Measurements from ENCODE around the gene NBAS.

The NBAS gene

GRCh38 chr2:15170070-15170775 is 390.9 kb downstream of the NBAS start:
- peak in 1 of 2 experiments; percentile 17 for DNase-seq (ENCODE audit: low read depth in 2 of 2)

GRCh38 chr2:15169326-15170069 is 391.6 kb downstream of the NBAS start:
- DNase-seq (ENCODE audit: low read depth in 2 of 2) = peak; percentile 87 to 91

- no peak for DNase-seq (ENCODE audit: low read depth in 2 of 2)
Observed at GRCh38 chr2:15168116-15168515, 393.0 kb downstream of the NBAS start.

- no peak for DNase-seq (ENCODE audit: low read depth in 2 of 2)
Observed at GRCh38 chr2:15166878-15167277, 394.3 kb downstream of the NBAS start.

- DNase-seq (ENCODE audit: low read depth in 2 of 2) = no peak
Observed at GRCh38 chr2:15163326-15163725, 397.8 kb downstream of the NBAS start.

GRCh38 chr2:15162620-15163019 is 398.5 kb downstream of the NBAS start:
- no peak for DNase-seq (ENCODE audit: low read depth in 2 of 2)

- no peak for DNase-seq (ENCODE audit: low read depth in 2 of 2)
Observed at GRCh38 chr2:15160201-15160991, 400.7 kb downstream of the NBAS start.

- DNase-seq (ENCODE audit: low read depth in 2 of 2) = peak; percentile 44 to 49
Observed at GRCh38 chr2:15159751-15160177, 401.4 kb downstream of the NBAS start.

GRCh38 chr2:15159206-15159605 is 401.9 kb downstream of the NBAS start:
- DNase-seq (ENCODE audit: low read depth in 2 of 2) = no peak

GRCh38 chr2:15158532-15158931 is 402.6 kb downstream of the NBAS start:
- DNase-seq (ENCODE audit: low read depth in 2 of 2) = no peak

GRCh38 chr2:15158100-15158499 is 403.0 kb downstream of the NBAS start:
- no peak for DNase-seq (ENCODE audit: low read depth in 2 of 2)

GRCh38 chr2:15155959-15156574 is 405.1 kb downstream of the NBAS start:
- no peak for DNase-seq (ENCODE audit: low read depth in 2 of 2)

GRCh38 chr2:15154297-15154696 is 406.8 kb downstream of the NBAS start:
- no peak for DNase-seq (ENCODE audit: low read depth in 2 of 2)

GRCh38 chr2:15152382-15152781 is 408.8 kb downstream of the NBAS start:
- no peak for DNase-seq (ENCODE audit: low read depth in 2 of 2)

GRCh38 chr2:15149063-15149462 is 412.1 kb downstream of the NBAS start:
- no peak for DNase-seq (ENCODE audit: low read depth in 2 of 2)

- no peak for DNase-seq (ENCODE audit: low read depth in 2 of 2)
Observed at GRCh38 chr2:15147591-15147990, 413.5 kb downstream of the NBAS start.

GRCh38 chr2:15146960-15147359 is 414.2 kb downstream of the NBAS start:
- no peak for DNase-seq (ENCODE audit: low read depth in 2 of 2)

GRCh38 chr2:15145919-15146318 is 415.2 kb downstream of the NBAS start:
- DNase-seq (ENCODE audit: low read depth in 2 of 2) = no peak

GRCh38 chr2:15145046-15145817 is 415.9 kb downstream of the NBAS start:
- no peak for DNase-seq (ENCODE audit: low read depth in 2 of 2)

GRCh38 chr2:15142069-15142689 is 419.0 kb downstream of the NBAS start:
- no peak for DNase-seq (ENCODE audit: low read depth in 2 of 2)

GRCh38 chr2:15141211-15141610 is 419.9 kb downstream of the NBAS start:
- no peak for DNase-seq (ENCODE audit: low read depth in 2 of 2)

Data from fibroblast of skin of left quadriceps (primary cell).